ENCODE measurements around the gene ZBTB47.

GRCh38 chr3:42689421-42690014, 36.0 kb downstream of the ZBTB47 start:
- TF ChIP-seq EZH2phosphoT487 (IDR thresholded peaks at IDR 0.05) = no peak
- TF ChIP-seq CTCF (IDR thresholded peaks at IDR 0.05) = no peak

Data from neural progenitor cell (in vitro differentiated cells).